GM23338 (cell line): ENCODE data around the gene UBAP2. TPM values are rescaled to one million over a fixed set of nuclear protein-coding genes. Genes with fewer than 3 reads are reported as not detected.
A peak's percentile ranks its signal among the peaks of the same experiment; 100 is the strongest.

Source experiments
- ATAC-seq: fragments of 200-7000 bp; cut with Tn5 transposase; 3 replicates; pipeline ENCODE4 v1.9.1; 2020
- DNase-seq: peaks from one replicate; pipeline ENCODE4 v3.0.0-alpha.2; 2015; ENCODE audit warnings: low spot score
- H2AFZ ChIP-seq: fragments of 200-600 bp; sonication (generic); 2 replicates; pipeline ENCODE4 v1.8.0; 2016; ENCODE audit warnings: antibody characterized with exemption, mild to moderate bottlenecking, moderate library complexity
- H3F3A ChIP-seq: fragments of 200-600 bp; sonication (generic); replicated peaks from 2 replicates; pipeline ENCODE4 v1.8.0; 2017; ENCODE audit warnings: antibody characterized with exemption, mixed run types, low read depth
- H3K27ac ChIP-seq: fragments of 200-600 bp; sonication (generic); 2 replicates; pipeline ENCODE4 v1.6.1; 2016; ENCODE audit warnings: low read depth
- H3K27me3 ChIP-seq: fragments of 200-600 bp; sonication (generic); 2 replicates; pipeline ENCODE4 v1.8.0; 2016; ENCODE audit warnings: mild to moderate bottlenecking, mixed run types, moderate library complexity; ENCODE audit not compliant: insufficient read depth
- H3K36me3 ChIP-seq: fragments of 200-600 bp; sonication (generic); 2 replicates; pipeline ENCODE4 v1.8.0; 2016; ENCODE audit warnings: mild to moderate bottlenecking; ENCODE audit not compliant: insufficient read depth
- H3K4me1 ChIP-seq: fragments of 200-600 bp; sonication (generic); 2 replicates; pipeline ENCODE4 v1.8.0; 2016; ENCODE audit warnings: mild to moderate bottlenecking, moderate library complexity; ENCODE audit not compliant: insufficient read depth
- H3K4me2 ChIP-seq: fragments of 200-600 bp; sonication (generic); 2 replicates; pipeline ENCODE4 v1.7.1; 2017; ENCODE audit warnings: mixed run types
- H3K4me3 ChIP-seq: fragments of 200-600 bp; sonication (generic); 2 replicates; pipeline ENCODE4 v1.6.1; 2016; ENCODE audit warnings: mixed run types
- H3K79me2 ChIP-seq: fragments of 200-600 bp; sonication (generic); replicated peaks from 2 replicates; pipeline ENCODE4 v1.8.0; 2017; ENCODE audit warnings: mild to moderate bottlenecking; ENCODE audit not compliant: insufficient read depth
- H3K9me2 ChIP-seq: fragments of 200-600 bp; sonication (generic); 2 replicates; pipeline ENCODE4 v1.8.0; 2017; ENCODE audit not compliant: insufficient read depth
- H4K20me1 ChIP-seq: fragments of 200-600 bp; sonication (generic); replicated peaks from 2 replicates; pipeline ENCODE4 v1.8.0; 2017; ENCODE audit warnings: mild to moderate bottlenecking; ENCODE audit not compliant: insufficient read depth
- H3K27ac Mint-ChIP-seq: 2 replicates; pipeline ENCODE4 v1.8.0; 2020; ENCODE audit warnings: inconsistent platforms, mild to moderate bottlenecking, moderate library complexity, mixed read lengths
- H3K27me3 Mint-ChIP-seq: 3 replicates; pipeline ENCODE4 v1.8.0; 2022; ENCODE audit warnings: low read depth, mild to moderate bottlenecking, moderate library complexity, mixed read lengths, inconsistent platforms; ENCODE audit not compliant: insufficient read depth, poor library complexity
- H3K36me3 Mint-ChIP-seq: 3 replicates; pipeline ENCODE4 v1.8.0; 2021; ENCODE audit warnings: low read depth, mild to moderate bottlenecking, inconsistent platforms, moderate library complexity, mixed read lengths
- H3K4me1 Mint-ChIP-seq: 3 replicates; pipeline ENCODE4 v1.8.0; 2020; ENCODE audit warnings: mild to moderate bottlenecking, inconsistent platforms, mixed read lengths
- H3K4me3 Mint-ChIP-seq: 3 replicates; pipeline ENCODE4 v1.8.0; 2021; ENCODE audit warnings: moderate library complexity, mild to moderate bottlenecking, inconsistent platforms, mixed read lengths
- H3K9me3 Mint-ChIP-seq: 3 replicates; pipeline ENCODE4 v1.8.0; 2020; ENCODE audit warnings: moderate library complexity, mild to moderate bottlenecking, inconsistent platforms, mixed read lengths
- CREB1 ChIP-seq: fragments of 250-450 bp; sonication (Bioruptor Pico); IDR thresholded peaks from 2 replicates; pipeline ENCODE4 v1.5.0; 2020; ENCODE audit warnings: low read depth, mild to moderate bottlenecking, moderate library complexity
- CTCF ChIP-seq, 2 experiments: fragments of 200-600 bp in 1 of 2; sonication (generic) in 1 of 2; conservative IDR thresholded peaks; 2 replicates each; pipeline versions ENCODE4 v1.5.1 to v1.6.1; 2016 to 2017; ENCODE audit warnings: antibody characterized with exemption in 2 of 2, low read depth in 2 of 2, mild to moderate bottlenecking in 2 of 2, moderate library complexity in 1 of 2
- ETS1 ChIP-seq: IDR thresholded peaks from 2 replicates; pipeline ENCODE4 v1.6.1; 2016; ENCODE audit warnings: antibody characterized with exemption
- EZH2 ChIP-seq: fragments of 200-600 bp; sonication (generic); IDR thresholded peaks from one replicate; pipeline ENCODE4 v1.8.0; 2017; ENCODE audit warnings: antibody characterized with exemption, mild to moderate bottlenecking, low read depth; ENCODE audit not compliant: unreplicated experiment
- EZH2phosphoT487 ChIP-seq: fragments of 200-600 bp; sonication (generic); IDR thresholded peaks from one replicate; pipeline ENCODE4 v1.8.1; 2018; ENCODE audit warnings: antibody characterized with exemption; ENCODE audit not compliant: unreplicated experiment
- JUNB ChIP-seq: IDR thresholded peaks from one replicate; pipeline ENCODE4 v1.6.1; 2016; ENCODE audit warnings: antibody characterized with exemption; ENCODE audit not compliant: unreplicated experiment
- NANOG ChIP-seq: IDR thresholded peaks from 2 replicates; pipeline ENCODE4 v1.6.1; 2016; ENCODE audit warnings: antibody characterized with exemption, borderline replicate concordance
- POLR2AphosphoS5 ChIP-seq: IDR thresholded peaks from 2 replicates; pipeline ENCODE4 v1.6.1; 2016; ENCODE audit warnings: antibody characterized with exemption, low read depth
- REST ChIP-seq: IDR thresholded peaks from one replicate; pipeline ENCODE4 v1.6.1; 2018; ENCODE audit warnings: antibody characterized with exemption; ENCODE audit not compliant: unreplicated experiment
- STAT1 ChIP-seq: IDR thresholded peaks from one replicate; pipeline ENCODE4 v1.6.1; 2016; ENCODE audit warnings: antibody characterized with exemption; ENCODE audit not compliant: unreplicated experiment
- ZNF114 ChIP-seq: fragments of 250-450 bp; sonication (Bioruptor Pico); IDR thresholded peaks from 2 replicates; pipeline ENCODE4 v1.5.0; 2020; ENCODE audit warnings: mild to moderate bottlenecking, moderate library complexity
- ZNF331 ChIP-seq: fragments of 250-450 bp; sonication (Bioruptor Pico); IDR thresholded peaks from 2 replicates; pipeline ENCODE4 v1.5.0; 2020; ENCODE audit warnings: low read depth, mild to moderate bottlenecking, moderate library complexity
- ZNF462 ChIP-seq: fragments of 250-450 bp; sonication (Bioruptor Pico); IDR thresholded peaks from 2 replicates; pipeline ENCODE4 v1.5.0; 2020; ENCODE audit warnings: mild to moderate bottlenecking, moderate library complexity
- polyA plus RNA-seq: library from polyadenylated mRNA; unstranded; fragments of >200 nt; fragmentation: Nextera tagmentation; extraction: Ambion mirVana; gene quantifications from 2 replicates; pipeline ENCODE4 v1.2.1, GENCODE V29; 2016
- total RNA-seq: library from RNA; depleted of rRNA; stranded (reverse); fragments of >200 nt; shearing (Covaris generic); gene quantifications from 2 replicates; pipeline ENCODE4 v1.2.3, GENCODE V29; 2014

The UBAP2 gene
- total and polyA plus RNA-seq, 2 experiments from 2014 or later = 47.4 to 56.4 TPM

GRCh38 chr9:34065541-34065940 is 16.9 kb upstream of the UBAP2 start:
- no peaks in the 10 kb centered on the region for H3K9me3 Mint-ChIP-seq
- no peaks in the 10 kb centered on the region for H3K4me1 Mint-ChIP-seq
- Histone ChIP-seq H2AFZ (peak overlapping the region; percentile 72), H3F3A (no peaks in the 10 kb centered on the region), H4K20me1 (no peaks in the 10 kb centered on the region), H3K4me2 (no peak overlapping the region), H3K27ac (no peak overlapping the region), H3K36me3 (no peaks in the 10 kb centered on the region), H3K9me2 (no peaks in the 10 kb centered on the region), H3K4me1 (no peaks in the 10 kb centered on the region), H3K27me3 (no peaks in the 10 kb centered on the region), H3K79me2 (no peaks in the 10 kb centered on the region), H3K4me3 (no peak overlapping the region)
- H3K27ac Mint-ChIP-seq = no peak overlapping the region
- no peak overlapping the region for H3K4me3 Mint-ChIP-seq
- H3K36me3 Mint-ChIP-seq = no peaks in the 10 kb centered on the region
- peaks cover 7% of the 10 kb centered on the region for H3K27me3 Mint-ChIP-seq
- no peak for ATAC-seq
- TF ChIP-seq CTCF (conservative IDR thresholded peaks at IDR 0.05; ENCODE audit: low read depth in 2 of 2) = no peak
- no peak for TF ChIP-seq STAT1
- TF ChIP-seq ZNF462 (CRISPR knock-in tag) = no peak
- TF ChIP-seq EZH2 = no peak
- TF ChIP-seq ETS1 = no peak
- no peak for TF ChIP-seq CREB1 (CRISPR knock-in tag)
- TF ChIP-seq EZH2phosphoT487 = no peak
- no peak for TF ChIP-seq POLR2AphosphoS5
- TF ChIP-seq JUNB = no peak
- TF ChIP-seq ZNF331 = no peak
- TF ChIP-seq ZNF114 (CRISPR knock-in tag) = no peak
- no peak for TF ChIP-seq REST
- TF ChIP-seq NANOG = no peak
- DNase-seq = no peak
